Psoas muscle (tissue), 8 donors: ENCODE measurements around the gene CDH9. TPM values are rescaled to one million over a fixed set of nuclear protein-coding genes. Genes with fewer than 3 reads are reported as not detected.

Experiments
- ATAC-seq, 4 donors: fragments of 200-7000 bp; cut with Tn5 transposase; one replicate each; pipeline ENCODE4 v1.9.1; 2020; ENCODE audit warnings: moderate library complexity in 3 of 4, mild to moderate bottlenecking in 2 of 4
- DNase-seq, 2 donors: peaks; one replicate each; pipeline ENCODE4 v3.0.0-alpha.2; 2020
- H3K27ac ChIP-seq: fragments of 200-600 bp; one replicate; pipeline ENCODE4 v1.8.0; 2022
- H3K27me3 ChIP-seq, 3 donors: fragments of 200-600 bp in 1 of 3; one replicate each; pipeline versions ENCODE4 v1.6.1 to v1.8.0; 2013 to 2022; ENCODE audit warnings: low read length in 2 of 3, mild to moderate bottlenecking in 2 of 3, moderate library complexity in 1 of 3; ENCODE audit not compliant: insufficient read depth in 3 of 3
- H3K36me3 ChIP-seq, 2 donors: fragments of 200-600 bp in 1 of 2; one replicate each; pipeline versions ENCODE4 v1.6.1 to v1.8.0; 2013 to 2022; ENCODE audit warnings: low read depth in 1 of 2, mild to moderate bottlenecking in 1 of 2, moderate library complexity in 1 of 2; ENCODE audit not compliant: insufficient read depth in 1 of 2
- H3K4me1 ChIP-seq: fragments of 200-600 bp; one replicate; pipeline ENCODE4 v1.8.0; 2022
- H3K4me3 ChIP-seq: fragments of 200-600 bp; one replicate; pipeline ENCODE4 v1.8.0; 2022; ENCODE audit warnings: mild to moderate bottlenecking
- H3K9me3 ChIP-seq: fragments of 200-600 bp; one replicate; pipeline ENCODE4 v1.8.0; 2022
- CTCF ChIP-seq: fragments of 200-600 bp; IDR thresholded peaks from one replicate; pipeline ENCODE4 v1.8.0; 2022; ENCODE audit warnings: antibody characterized with exemption
- WGBS, 3 donors: extraction: QIAGEN DNeasy Blood & Tissue Kit; methylation state at CpG; one replicate each; pipeline versions ENCODE4 v1.1.6 to v1.1.7; 2013; 5-methylcytosine and 5-hydroxymethylcytosine counted together
- intact Hi-C, 2 donors: fragments of 100-400 bp; cut with DNase I; formaldehyde crosslinking; loops; one replicate each; pipeline versions ENCODE4 v1.11.0 to v1.14.2; 2022
- polyA plus RNA-seq, 3 donors: library from polyadenylated mRNA; stranded (reverse); fragments of 200-250 nt; gene quantifications; one replicate each; pipeline ENCODE4 v1.2.3, GENCODE V29; 2013
- total RNA-seq, 4 donors: library from RNA; stranded (reverse); fragmentation: NEBNext Ultra II Directional in 2 of 4; extraction: Animal tissue kit (Norgen Biotek cat#: 25700) in 2 of 4; gene quantifications; one replicate each; pipeline versions ENCODE4 v1.2.1 to v1.2.4, GENCODE V29; 2021 to 2023
- donor health status: healthy with polysubstance abuse.
- donor health status: DM: no; HTN: no; CAD: no; lungs with moderate emphysema.
- donor health status: Bipolar disorder and iron deficiency.
- donor health status: healthy.
- donor health status: DM: yes; HTN: yes; CAD: no.
- donor health status: DM: no; HTN: no; CAD: no.
- donor health status: DM: no; HTN: no; CAD: no.
- donor health status: DM: yes; HTN: yes; CAD: no.

Gene CDH9
- total and polyA plus RNA-seq, 7 donors, result not detected

GRCh38 chr5:27026063-27026462 lies 12.3 kb downstream of the CDH9 start:
- 41 to 50% (median 48%) methylated on average over 1 of the region's 1 CpG for WGBS, 3 donors
- H3K4me1 ChIP-seq, result no peaks in the 10 kb centered on the region
- ATAC-seq, result no peak

DNA sequence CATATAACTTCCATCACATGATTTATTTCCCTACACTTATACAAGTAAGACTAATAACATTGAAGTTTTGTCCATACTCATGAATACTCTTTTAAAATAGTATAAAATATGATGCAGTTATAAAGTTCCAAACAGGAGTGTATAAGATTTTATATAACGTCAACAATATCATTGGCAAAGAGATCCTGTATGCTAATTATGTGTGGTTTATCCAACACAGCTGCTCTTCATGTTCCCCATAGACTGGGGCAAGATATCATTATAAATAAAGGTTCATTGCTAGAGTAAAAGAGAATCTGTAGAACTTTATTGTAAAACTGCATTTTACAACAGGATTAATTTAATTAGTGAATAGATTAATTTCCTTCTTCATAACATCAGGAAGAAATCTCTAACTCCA lies 16.9 kb downstream of the CDH9 start:
- WGBS, 3 donors, result 21 to 26% (median 21%) methylated on average over 1 of the region's 1 CpG
- no peaks in the 10 kb centered on the region for H3K27me3 ChIP-seq
- H3K9me3 ChIP-seq, result no peaks in the 10 kb centered on the region
- DNase-seq (no peak), ATAC-seq (no peak)
- no peak overlapping the region for H3K27ac ChIP-seq
- intact Hi-C loops, result no loop called here
- no peak overlapping the region for H3K4me3 ChIP-seq
- TF ChIP-seq CTCF, result no peak
- H3K36me3 ChIP-seq, result no peaks in the 10 kb centered on the region
- H3K4me1 ChIP-seq, result no peaks in the 10 kb centered on the region

More at GRCh38 chr5:27026063-27026462, 12.3 kb downstream of the CDH9 start:
- TF ChIP-seq CTCF, result no peak
- Histone ChIP-seq H3K4me3 (no peak overlapping the region), H3K27ac (no peak overlapping the region), H3K36me3 (no peaks in the 10 kb centered on the region), H3K9me3 (no peaks in the 10 kb centered on the region), H3K27me3 (no peaks in the 10 kb centered on the region)
- DNase-seq, result no peak
- intact Hi-C loops, result no loop called here

- DNase-seq (no peak), ATAC-seq (no peak)
- 27 to 34% (median 34%) methylated on average over 1 of the region's 1 CpG for WGBS, 3 donors
- peak; percentile 6 for TF ChIP-seq CTCF
- Histone ChIP-seq H3K4me3 (no peak overlapping the region), H3K4me1 (no peaks in the 10 kb centered on the region), H3K27me3 (no peaks in the 10 kb centered on the region), H3K9me3 (no peaks in the 10 kb centered on the region), H3K27ac (no peak overlapping the region), H3K36me3 (no peaks in the 10 kb centered on the region)
- intact Hi-C loops, result no loop called here
Measured at GRCh38 chr5:27020973-27021372, 17.4 kb downstream of the CDH9 start.

- intact Hi-C loops, result no loop called here
- Histone ChIP-seq H3K4me3 (no peak overlapping the region), H3K36me3 (no peaks in the 10 kb centered on the region), H3K27me3 (no peaks in the 10 kb centered on the region), H3K9me3 (no peaks in the 10 kb centered on the region), H3K27ac (no peak overlapping the region), H3K4me1 (no peaks in the 10 kb centered on the region)
- ATAC-seq (no peak), DNase-seq (no peak)
- TF ChIP-seq CTCF, result no peak
Measured at GRCh38 chr5:27015758-27016157, 22.6 kb downstream of the CDH9 start.

DNA sequence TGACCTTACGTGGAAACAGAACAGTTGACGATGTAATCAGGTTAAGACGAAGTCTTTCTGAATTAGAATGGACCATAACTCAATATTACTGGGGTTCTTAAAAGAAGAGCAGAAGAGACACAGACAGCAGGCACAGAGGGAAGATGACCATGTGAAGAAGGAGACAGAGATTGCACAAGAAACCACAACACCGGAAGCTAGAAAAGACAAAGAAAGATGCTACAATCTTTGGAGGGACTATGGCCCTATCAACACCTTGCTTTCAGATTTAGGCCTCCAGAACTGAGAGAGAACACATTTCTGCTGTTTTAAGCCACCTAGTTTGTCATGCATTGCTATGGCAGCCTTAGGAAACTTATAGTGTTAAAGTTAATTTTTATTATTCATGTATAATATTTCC lies 27.1 kb downstream of the CDH9 start:
- TF ChIP-seq CTCF, result no peak
- H3K9me3 ChIP-seq, result no peaks in the 10 kb centered on the region
- no peaks in the 10 kb centered on the region for H3K36me3 ChIP-seq
- no peak overlapping the region for H3K4me3 ChIP-seq
- intact Hi-C loops, result no loop called here
- no peak overlapping the region for H3K27ac ChIP-seq
- no peaks in the 10 kb centered on the region for H3K27me3 ChIP-seq
- ATAC-seq (no peak), DNase-seq (no peak)
- 85 to 89% (median 89%) methylated on average over 4 of the region's 4 CpGs for WGBS, 3 donors
- no peaks in the 10 kb centered on the region for H3K4me1 ChIP-seq
